T-cell (primary cell): ENCODE data around the gene SIPA1. TPM values are rescaled to one million over a fixed set of nuclear protein-coding genes. Genes with fewer than 3 reads are reported as not detected.
"Not testable (repeated sequence)": the region's sequence is repeated elsewhere in the genome, so short reads cannot be mapped to it uniquely, and the experiment has no call there.

ENCODE experiments used
- ATAC-seq, 4 experiments: fragments of 200-7000 bp in 3 of 4; fragments of 150-1000 bp in 1 of 4; cut with Tn5 transposase; replicated peaks in 1 of 4; 1 replicate in 3 of 4; 2 replicates in 1 of 4; pipeline ENCODE4 v1.10.0; 2021; ENCODE audit warnings: moderate library complexity in 3 of 4, mild to moderate bottlenecking in 2 of 4, moderate number of reproducible peaks in 1 of 4
- CTCF ChIA-PET, 2 donors: fragments of 300-600 bp; sonication (Branson Sonifier 250); formaldehyde crosslinking; loops; one replicate each; lab custom pipeline; 2022; ENCODE audit warnings: antibody characterized with exemption in 2 of 2; lab: Charles Lee
- POLR2A ChIA-PET, 2 donors: fragments of 300-600 bp; sonication (Branson Sonifier 250); formaldehyde crosslinking; loops; one replicate each; lab custom pipeline; 2022; ENCODE audit warnings: antibody characterized with exemption in 2 of 2; lab: Charles Lee
- DNase-seq, 35 experiments: peaks; one replicate each; pipeline versions ENCODE4 v3.0.0 to v3.0.0-alpha.2; 2013 to 2023
- H3K27ac ChIP-seq: one replicate; pipeline ENCODE4 v1.5.1; 2013; ENCODE audit warnings: low read length
- H3K27me3 ChIP-seq, 2 experiments: replicated peaks in 1 of 2; 1 replicate in 1 of 2; 2 replicates in 1 of 2; pipeline versions ENCODE4 v1.6.1 to v1.7.0; 2013; ENCODE audit warnings: low read length in 1 of 2, mixed read lengths in 1 of 2; ENCODE audit not compliant: control insufficient read depth in 2 of 2, insufficient read depth in 2 of 2; ENCODE audit errors: extremely low read depth in 1 of 2
- H3K36me3 ChIP-seq, 2 donors: 1 replicate in 1 of 2; 2 replicates in 1 of 2; pipeline versions ENCODE4 v1.6.1 to v1.7.0; 2013; ENCODE audit warnings: low read length in 1 of 2; ENCODE audit not compliant: control insufficient read depth in 2 of 2, insufficient read depth in 1 of 2; ENCODE audit errors: extremely low read depth in 1 of 2
- H3K4me1 ChIP-seq, 2 experiments: 1 replicate in 1 of 2; 2 replicates in 1 of 2; pipeline versions ENCODE4 v1.6.1 to v1.7.0; 2013; ENCODE audit warnings: low read length in 2 of 2, mixed read lengths in 1 of 2; ENCODE audit not compliant: insufficient read depth in 2 of 2, control insufficient read depth in 1 of 2; ENCODE audit errors: extremely low read depth in 1 of 2
- H3K4me3 ChIP-seq, 2 donors: 1 replicate in 1 of 2; 2 replicates in 1 of 2; pipeline versions ENCODE4 v1.5.1 to v1.7.0; 2013; ENCODE audit warnings: mild to moderate bottlenecking in 2 of 2, low read length in 1 of 2, moderate library complexity in 1 of 2; ENCODE audit not compliant: control insufficient read depth in 1 of 2; ENCODE audit errors: extremely low read depth in 1 of 2
- H3K9me3 ChIP-seq: 2 replicates; pipeline ENCODE4 v1.7.0; 2013
- H3K27ac Mint-ChIP-seq, 2 donors: one replicate each; pipeline ENCODE4 v1.8.0; 2020 to 2021; ENCODE audit warnings: mild to moderate bottlenecking in 2 of 2, mixed read lengths in 2 of 2
- H3K27me3 Mint-ChIP-seq, 2 donors: one replicate each; pipeline ENCODE4 v1.8.0; 2021 to 2022; ENCODE audit warnings: mixed read lengths in 2 of 2
- H3K36me3 Mint-ChIP-seq: one replicate; pipeline ENCODE4 v1.8.0; 2021; ENCODE audit warnings: mixed read lengths
- H3K4me1 Mint-ChIP-seq, 3 donors: one replicate each; pipeline ENCODE4 v1.8.0; 2020 to 2022; ENCODE audit warnings: mixed read lengths in 3 of 3, mild to moderate bottlenecking in 1 of 3
- H3K4me3 Mint-ChIP-seq, 3 donors: one replicate each; pipeline ENCODE4 v1.8.0; 2020 to 2022; ENCODE audit warnings: mild to moderate bottlenecking in 3 of 3, mixed read lengths in 3 of 3, moderate library complexity in 3 of 3
- H3K9me3 Mint-ChIP-seq, 3 donors: one replicate each; pipeline ENCODE4 v1.8.0; 2020 to 2022; ENCODE audit warnings: mixed read lengths in 3 of 3
- WGBS: methylation state at CpG from one replicate; pipeline ENCODE4 v1.1.5; 2013; ENCODE audit warnings: missing lambda C conversion rate; ENCODE audit not compliant: insufficient coverage; 5-methylcytosine and 5-hydroxymethylcytosine counted together
- total RNA-seq, 35 experiments: library from RNA in 6 of 35; stranded (reverse) in 6 of 35; fragments of 120-200 nt in 1 of 35; gene quantifications; one replicate each; pipeline versions ENCODE4 v1.2.1 to v1.2.4 and lab custom pipeline; 2013 to 2026

The SIPA1 gene
- total RNA-seq, 5 donors from 2014 or later (not counting 1 experiment from before 2014, with no cell fraction given), result 179 to 285 (median 200) TPM

DNA sequence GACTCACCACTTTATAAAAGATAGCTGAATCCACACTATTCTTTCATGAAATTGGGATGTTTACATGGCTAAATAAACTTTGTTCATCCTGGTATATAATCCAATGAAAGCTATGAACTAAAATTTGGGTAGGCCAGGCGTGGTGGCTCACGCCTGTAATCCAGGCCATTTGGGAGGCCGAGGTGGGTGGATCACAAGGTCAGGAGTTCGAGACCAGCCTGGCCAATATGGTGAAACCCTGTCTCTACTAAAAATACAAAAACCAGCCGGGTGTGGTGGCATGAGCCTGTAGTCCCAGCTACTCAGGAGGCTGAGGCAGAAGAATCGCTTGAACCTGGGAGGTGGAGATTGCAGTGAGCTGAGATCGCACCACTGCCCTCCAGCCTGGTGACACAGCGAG, 53.9 kb downstream of the SIPA1 start:
- H3K36me3 ChIP-seq, H3K9me3 ChIP-seq, H3K4me3 Mint-ChIP-seq, H3K27ac Mint-ChIP-seq, CTCF ChIA-PET, H3K27me3 Mint-ChIP-seq, H3K27me3 ChIP-seq, ATAC-seq, H3K4me3 ChIP-seq, H3K4me1 Mint-ChIP-seq, H3K4me1 ChIP-seq, H3K36me3 Mint-ChIP-seq, DNase-seq, H3K27ac ChIP-seq, H3K9me3 Mint-ChIP-seq: not testable (repeated sequence)
- POLR2A ChIA-PET, result interaction anchor here in 1 of 2 donors (0.6 kb wide), 1 partner anchor 424 kb away, joined by 4 read pairs; no protein-coding TSS in a partner anchor
- 100% methylated on average over 3 of the region's 8 CpGs for WGBS

DNA sequence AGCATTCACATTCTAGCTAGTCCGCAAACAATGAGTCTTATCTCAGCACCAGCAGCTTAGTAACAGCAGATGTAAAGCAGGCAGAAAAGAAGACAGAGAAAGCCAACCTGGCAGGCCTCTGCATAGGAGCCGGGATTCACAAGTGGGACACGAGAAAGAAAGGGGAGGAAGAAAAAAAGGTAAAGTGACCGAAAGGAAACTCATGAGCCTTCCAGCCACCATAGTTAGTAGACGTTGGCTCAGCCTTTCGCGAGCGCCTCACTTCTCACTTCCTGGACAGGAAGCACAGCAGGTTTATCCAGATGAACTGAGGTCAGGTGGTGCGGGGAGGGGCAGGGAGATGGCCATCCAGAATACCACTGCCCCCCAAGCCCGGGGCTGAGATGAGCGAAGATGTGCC, 54.5 kb downstream of the SIPA1 start:
- no peaks in the 10 kb centered on the region for H3K36me3 ChIP-seq
- ChIA-PET POLR2A (interaction anchor here in 1 of 2 donors (0.6 kb wide), 1 partner anchor 423 kb away, joined by 4 read pairs; no protein-coding TSS in a partner anchor), CTCF (no interaction called here)
- H3K4me3 ChIP-seq, result no peak overlapping the region
- H3K27ac ChIP-seq, result no peak overlapping the region
- H3K27me3 ChIP-seq, result no peaks in the 10 kb centered on the region
- no peak overlapping the region for H3K27ac Mint-ChIP-seq
- ATAC-seq, result no peak
- no peaks in the 10 kb centered on the region for H3K4me1 ChIP-seq
- no peaks in the 10 kb centered on the region for H3K9me3 Mint-ChIP-seq
- H3K27me3 Mint-ChIP-seq, result no peaks in the 10 kb centered on the region
- H3K4me3 Mint-ChIP-seq, result no peak overlapping the region
- no peaks in the 10 kb centered on the region for H3K9me3 ChIP-seq
- 69% methylated on average over 6 of the region's 11 CpGs for WGBS
- H3K4me1 Mint-ChIP-seq, result no peaks in the 10 kb centered on the region
- no peak for DNase-seq
- no peaks in the 10 kb centered on the region for H3K36me3 Mint-ChIP-seq

DNA sequence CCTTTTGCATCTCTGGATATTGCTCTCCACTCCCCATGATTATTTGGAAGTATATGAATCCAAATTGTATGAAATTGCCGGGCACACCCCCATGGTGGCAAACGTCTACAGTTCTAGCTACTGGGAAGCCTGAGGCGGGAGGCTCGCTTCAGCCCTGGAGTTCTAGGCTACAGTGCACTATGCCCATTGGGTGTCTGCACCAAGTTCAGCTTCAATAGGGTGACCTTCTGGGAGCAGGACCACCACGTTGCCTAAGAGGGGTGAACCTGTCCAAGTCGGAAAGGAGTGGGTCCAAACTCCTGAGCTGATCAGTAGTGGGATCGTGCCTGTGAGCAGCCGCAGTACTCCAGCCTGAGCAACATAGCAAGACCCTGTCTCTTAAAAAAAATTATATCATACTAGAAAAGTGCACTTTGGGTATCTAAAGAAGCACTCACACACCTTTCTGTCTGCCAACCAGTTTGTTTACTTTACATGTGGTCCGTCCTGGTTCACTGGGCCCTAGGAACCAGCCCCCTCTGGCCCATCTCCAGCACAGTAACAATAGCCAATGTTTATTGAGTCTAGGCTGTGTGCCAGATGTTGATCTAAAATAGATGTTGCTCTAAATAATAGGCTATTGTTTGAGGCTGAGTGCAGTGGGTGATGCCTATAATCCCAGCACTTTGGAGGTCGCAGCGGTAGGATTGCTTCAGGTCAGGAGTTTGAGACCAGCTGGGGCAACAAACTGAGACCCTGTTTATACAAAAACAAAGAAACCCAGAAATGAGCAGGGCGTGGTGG, 57.7 kb downstream of the SIPA1 start:
- H3K4me3 ChIP-seq, result no peak overlapping the region
- Mint-ChIP-seq H3K9me3 (no peaks in the 10 kb centered on the region), H3K36me3 (no peaks in the 10 kb centered on the region), H3K4me1 (no peaks in the 10 kb centered on the region), H3K27ac (no peak overlapping the region), H3K27me3 (peaks cover 3% of the 10 kb centered on the region in 2 donors), H3K4me3 (no peak overlapping the region)
- no peaks in the 10 kb centered on the region for H3K9me3 ChIP-seq
- WGBS, result 87% methylated on average over 8 of the region's 12 CpGs
- no peak for ATAC-seq
- H3K27ac ChIP-seq, result no peak overlapping the region
- ChIA-PET POLR2A (no interaction called here), CTCF (no interaction called here)
- no peaks in the 10 kb centered on the region for H3K36me3 ChIP-seq
- H3K27me3 ChIP-seq, result no peaks in the 10 kb centered on the region
- DNase-seq, result no peak
- no peaks in the 10 kb centered on the region for H3K4me1 ChIP-seq

DNA sequence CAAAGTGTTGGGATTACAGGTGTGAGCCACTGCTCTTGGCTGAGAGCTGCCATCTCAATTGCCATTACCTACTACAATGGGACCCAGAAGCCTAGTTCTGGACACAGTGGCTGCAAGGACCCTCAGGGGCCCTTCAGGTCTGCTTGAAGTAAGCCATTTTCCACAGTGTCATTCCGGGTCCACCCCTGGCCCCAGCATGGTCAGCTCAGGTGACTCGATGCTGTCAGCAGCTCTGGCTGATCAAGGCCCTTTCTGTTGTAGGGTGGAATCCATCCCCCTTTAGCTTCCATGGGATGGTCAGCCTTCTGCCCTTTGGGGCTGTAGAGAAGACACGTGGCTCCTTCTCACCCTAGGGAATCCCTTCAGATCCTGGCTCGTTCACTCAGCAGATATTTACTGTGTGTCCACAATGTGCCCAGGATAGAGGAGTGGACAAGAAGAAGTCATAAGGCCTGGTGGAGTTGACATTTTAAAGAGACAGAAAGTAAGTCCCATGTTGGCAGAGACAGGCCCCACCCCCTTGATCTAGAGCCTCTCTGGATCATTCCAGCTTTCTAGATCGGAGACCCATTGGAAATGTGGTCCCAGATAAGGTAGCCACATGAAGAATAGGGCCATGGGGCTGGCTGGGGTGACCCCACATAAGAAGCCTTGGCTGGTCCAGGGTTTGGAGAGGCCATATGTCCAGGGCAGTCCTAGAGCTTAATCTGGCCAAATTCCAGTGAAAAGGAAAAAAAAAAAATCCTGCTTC, 59.1 kb downstream of the SIPA1 start:
- Histone ChIP-seq H3K4me3 (no peak overlapping the region), H3K36me3 (no peaks in the 10 kb centered on the region), H3K4me1 (no peaks in the 10 kb centered on the region), H3K27ac (no peak overlapping the region), H3K27me3 (no peaks in the 10 kb centered on the region), H3K9me3 (no peaks in the 10 kb centered on the region)
- no peak overlapping the region for H3K4me3 Mint-ChIP-seq
- 40% methylated on average over 1 of the region's 5 CpGs for WGBS
- H3K27ac Mint-ChIP-seq, result no peak overlapping the region
- H3K27me3 Mint-ChIP-seq, result peaks cover 3% of the 10 kb centered on the region in 2 donors
- H3K36me3 Mint-ChIP-seq, result no peaks in the 10 kb centered on the region
- H3K4me1 Mint-ChIP-seq, result no peaks in the 10 kb centered on the region
- ATAC-seq (no peak), DNase-seq (no peak)
- CTCF ChIA-PET, result interaction anchor here in 1 of 2 donors (0.7 kb wide), 1 partner anchor 44 kb away, joined by 6 read pairs; no protein-coding TSS in a partner anchor
- no peaks in the 10 kb centered on the region for H3K9me3 Mint-ChIP-seq
- POLR2A ChIA-PET, result interaction anchor here in 1 of 2 donors (0.7 kb wide), 1 partner anchor 226 kb away, joined by 10 read pairs; no protein-coding TSS in a partner anchor

DNA sequence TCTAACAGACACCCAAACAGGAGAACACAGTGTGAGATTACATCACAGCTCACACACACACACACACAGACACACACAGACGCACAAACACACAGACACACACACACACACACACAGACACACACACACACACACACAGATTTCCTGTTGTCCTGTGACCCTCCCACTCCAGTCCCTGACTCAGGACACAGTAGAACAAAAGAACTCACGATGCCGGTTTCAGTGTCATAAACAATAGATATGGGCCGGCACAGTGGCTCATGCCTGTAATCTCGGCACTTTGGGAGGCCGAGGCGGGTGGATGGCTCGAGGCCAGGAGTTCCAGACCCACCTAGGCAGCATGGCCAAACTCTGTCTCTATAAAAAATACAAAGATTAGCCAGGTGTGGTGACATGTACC, 60.3 kb downstream of the SIPA1 start:
- Mint-ChIP-seq H3K27me3 (peaks cover 3% of the 10 kb centered on the region in 2 donors), H3K4me1 (no peaks in the 10 kb centered on the region), H3K36me3 (no peaks in the 10 kb centered on the region), H3K9me3 (no peaks in the 10 kb centered on the region), H3K4me3 (no peak overlapping the region), H3K27ac (no peak overlapping the region)
- ChIA-PET CTCF (no interaction called here), POLR2A (interaction anchor here in 1 of 2 donors (0.7 kb wide), 1 partner anchor 237 kb away, joined by 8 read pairs; no protein-coding TSS in a partner anchor)
- ATAC-seq, result no peak
- Histone ChIP-seq H3K36me3 (no peaks in the 10 kb centered on the region), H3K27ac (no peak overlapping the region), H3K4me3 (no peak overlapping the region), H3K27me3 (no peaks in the 10 kb centered on the region), H3K4me1 (no peaks in the 10 kb centered on the region), H3K9me3 (no peaks in the 10 kb centered on the region)
- WGBS, result 81% methylated on average over 8 of the region's 8 CpGs
- no peak for DNase-seq

DNA sequence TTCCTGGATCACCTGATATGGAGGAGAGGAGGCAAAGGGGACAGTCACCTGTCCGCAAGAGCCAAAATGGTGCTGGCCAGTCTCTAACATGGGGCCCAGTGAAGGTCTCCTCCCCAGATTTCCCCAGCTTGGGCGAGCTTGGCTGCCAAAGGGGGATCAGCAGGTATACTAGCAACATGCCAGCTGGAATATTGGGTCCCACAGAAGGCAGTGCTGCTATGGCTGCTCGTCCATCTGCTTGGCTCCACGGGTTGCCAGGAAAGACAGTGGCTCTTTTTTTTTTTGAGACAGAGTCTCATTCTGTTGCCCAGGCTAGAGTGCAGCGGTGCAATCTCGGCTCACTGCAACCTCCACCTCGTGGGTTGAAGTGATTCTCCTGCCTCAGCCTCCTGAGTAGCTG, 61.4 kb downstream of the SIPA1 start:
- H3K4me3 ChIP-seq, result no peak overlapping the region
- no peaks in the 10 kb centered on the region for H3K9me3 ChIP-seq
- no peak overlapping the region for H3K27ac Mint-ChIP-seq
- H3K27me3 Mint-ChIP-seq, result peaks cover 3 to 4% of the 10 kb centered on the region in 2 donors
- no peak overlapping the region for H3K4me3 Mint-ChIP-seq
- WGBS, result 72% methylated on average over 6 of the region's 7 CpGs
- H3K36me3 Mint-ChIP-seq, result no peaks in the 10 kb centered on the region
- no peak overlapping the region for H3K27ac ChIP-seq
- H3K9me3 Mint-ChIP-seq, result no peaks in the 10 kb centered on the region
- H3K36me3 ChIP-seq, result no peaks in the 10 kb centered on the region
- DNase-seq, result no peak
- CTCF ChIA-PET, result no interaction called here
- POLR2A ChIA-PET, result interaction anchor here in 1 of 2 donors (0.6 kb wide), 1 partner anchor 32 kb away, joined by 3 read pairs; no protein-coding TSS in a partner anchor
- ATAC-seq, result no peak
- no peaks in the 10 kb centered on the region for H3K4me1 Mint-ChIP-seq
- no peaks in the 10 kb centered on the region for H3K27me3 ChIP-seq
- no peaks in the 10 kb centered on the region for H3K4me1 ChIP-seq
